WI38 (cell line): ENCODE data around the gene EGLN2.
"Not testable (repeated sequence)": the region's sequence is repeated elsewhere in the genome, so short reads cannot be mapped to it uniquely, and the experiment has no call there.

ENCODE experiments used
- H3K4me3 ChIP-seq: 2 replicates; pipeline ENCODE4 v1.5.1; 2011; ENCODE audit warnings: low read depth, mild to moderate bottlenecking, control low read depth, low read length
- TF ChIP-seq, protein P1 (sequence below): IDR thresholded peaks from 2 replicates; pipeline ENCODE4 v1.5.1; 2012; ENCODE audit warnings: low read depth, mild to moderate bottlenecking, control low read depth, low read length

Gene EGLN2

GRCh38 chr19:40777937-40778705 lies 20.9 kb upstream of the EGLN2 start, which contains the start of gene RAB4B:
RAB4B (plus strand) TSS chr19:40778247; CDS start chr19:40778376, 129 bp downstream.
- TF ChIP-seq, protein P1, sequence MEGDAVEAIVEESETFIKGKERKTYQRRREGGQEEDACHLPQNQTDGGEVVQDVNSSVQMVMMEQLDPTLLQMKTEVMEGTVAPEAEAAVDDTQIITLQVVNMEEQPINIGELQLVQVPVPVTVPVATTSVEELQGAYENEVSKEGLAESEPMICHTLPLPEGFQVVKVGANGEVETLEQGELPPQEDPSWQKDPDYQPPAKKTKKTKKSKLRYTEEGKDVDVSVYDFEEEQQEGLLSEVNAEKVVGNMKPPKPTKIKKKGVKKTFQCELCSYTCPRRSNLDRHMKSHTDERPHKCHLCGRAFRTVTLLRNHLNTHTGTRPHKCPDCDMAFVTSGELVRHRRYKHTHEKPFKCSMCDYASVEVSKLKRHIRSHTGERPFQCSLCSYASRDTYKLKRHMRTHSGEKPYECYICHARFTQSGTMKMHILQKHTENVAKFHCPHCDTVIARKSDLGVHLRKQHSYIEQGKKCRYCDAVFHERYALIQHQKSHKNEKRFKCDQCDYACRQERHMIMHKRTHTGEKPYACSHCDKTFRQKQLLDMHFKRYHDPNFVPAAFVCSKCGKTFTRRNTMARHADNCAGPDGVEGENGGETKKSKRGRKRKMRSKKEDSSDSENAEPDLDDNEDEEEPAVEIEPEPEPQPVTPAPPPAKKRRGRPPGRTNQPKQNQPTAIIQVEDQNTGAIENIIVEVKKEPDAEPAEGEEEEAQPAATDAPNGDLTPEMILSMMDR = no peak
- H3K4me3 ChIP-seq = peak within 1 kb of the TSS; percentile 76

GRCh38 chr19:40778706-40779284 lies 20.2 kb upstream of the EGLN2 start:
- TF ChIP-seq, protein P1 = no peak
- H3K4me3 ChIP-seq = peak overlapping the region; percentile 76

DNA sequence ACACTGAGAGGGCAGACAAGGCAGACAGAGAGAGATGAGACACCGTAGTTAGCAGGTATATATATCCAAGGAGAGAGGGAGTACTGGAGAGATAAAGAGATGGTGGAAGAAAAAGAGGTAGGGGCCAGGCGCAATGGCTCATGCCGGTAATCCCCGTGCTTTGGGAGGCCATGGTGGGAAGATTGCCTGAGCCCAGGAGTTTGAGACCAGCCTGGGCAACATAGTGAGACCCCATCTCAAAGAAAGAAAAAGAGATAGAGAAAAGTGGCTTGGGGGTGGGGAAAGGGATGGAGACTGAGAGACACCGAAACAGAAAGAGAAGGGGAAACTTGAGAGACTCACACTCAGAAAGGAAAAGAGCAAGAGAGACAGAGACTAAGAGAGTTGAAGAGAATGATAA lies 18.4 kb upstream of the EGLN2 start:
- TF ChIP-seq, protein P1 = no peak
- H3K4me3 ChIP-seq = no peak overlapping the region

GRCh38 chr19:40781140-40781539 lies 17.9 kb upstream of the EGLN2 start:
- no peak overlapping the region for H3K4me3 ChIP-seq
- TF ChIP-seq, protein P1 = no peak

DNA sequence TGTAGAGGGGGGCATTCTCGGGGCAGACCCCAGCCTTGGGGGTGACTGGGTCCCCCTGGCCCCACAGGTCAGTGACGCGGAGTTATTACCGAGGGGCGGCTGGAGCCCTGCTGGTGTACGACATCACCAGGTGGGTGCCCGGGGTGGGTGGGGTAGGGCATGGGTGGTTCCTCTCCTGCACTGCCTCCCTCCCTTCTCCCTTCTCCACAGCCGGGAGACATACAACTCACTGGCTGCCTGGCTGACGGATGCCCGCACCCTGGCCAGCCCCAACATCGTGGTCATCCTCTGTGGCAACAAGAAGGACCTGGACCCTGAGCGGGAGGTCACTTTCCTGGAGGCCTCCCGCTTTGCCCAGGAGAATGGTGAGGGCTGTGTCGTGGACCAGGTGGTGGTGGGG lies 15.3 kb upstream of the EGLN2 start:
- TF ChIP-seq, protein P1 = no peak
- H3K4me3 ChIP-seq = no peak overlapping the region

DNA sequence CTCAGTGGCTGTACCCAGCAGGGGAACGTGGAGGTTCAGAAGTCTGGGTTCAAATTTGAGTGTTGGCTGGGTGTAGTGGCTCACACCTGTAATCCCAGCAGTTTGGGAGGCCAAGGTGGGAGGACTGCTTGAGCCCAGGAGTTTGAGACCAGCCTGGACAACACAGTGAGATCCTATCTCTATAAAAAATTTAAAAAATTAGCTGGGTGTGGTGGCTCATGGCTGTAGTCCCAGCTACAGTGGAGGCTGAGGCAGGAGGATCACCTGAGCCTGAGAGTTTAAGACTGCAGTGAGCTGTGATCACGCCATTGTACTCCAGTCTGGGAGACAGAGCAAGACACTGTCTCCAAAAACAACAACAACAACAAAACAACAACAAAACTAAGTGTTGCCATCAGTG lies 14.8 kb upstream of the EGLN2 start:
- not testable (repeated sequence) for H3K4me3 ChIP-seq

- TF ChIP-seq, protein P1 = no peak
- H3K4me3 ChIP-seq = no peak overlapping the region
Measured at GRCh38 chr19:40785526-40785925, 13.5 kb upstream of the EGLN2 start.
